ENCODE data around the gene ZBTB5.
A peak's percentile ranks its signal among the peaks of the same experiment; 100 is the strongest.
"Not testable (repeated sequence)": the region's sequence is repeated elsewhere in the genome, so short reads cannot be mapped to it uniquely, and the experiment has no call there.

The ZBTB5 gene

GRCh38 chr9:37486256-37486615, 21.0 kb upstream of the ZBTB5 start:
- DNase-seq: no peak

GRCh38 chr9:37485389-37486255, 20.4 kb upstream of the ZBTB5 start, which contains the start of gene POLR1E:
TSS of gene POLR1E (plus strand) at chr9:37485948. CDS start at chr9:37486048, 100 bp downstream.
- DNase-seq: peak; percentile 97

GRCh38 chr9:37480759-37481158, 15.5 kb upstream of the ZBTB5 start:
- no peak for DNase-seq

- DNase-seq: not testable (repeated sequence)
These were observed 12.9 kb upstream of the ZBTB5 start for GRCh38 chr9:37477987-37478619.

- DNase-seq: not testable (repeated sequence)
These were observed 12.2 kb upstream of the ZBTB5 start for GRCh38 chr9:37477443-37477842.

GRCh38 chr9:37476930-37477329, 11.7 kb upstream of the ZBTB5 start:
- DNase-seq: no peak

- DNase-seq: no peak
These were observed 9.2 kb upstream of the ZBTB5 start for GRCh38 chr9:37474438-37474837.

GRCh38 chr9:37473982-37474381, 8.7 kb upstream of the ZBTB5 start:
- DNase-seq: not testable (repeated sequence)

GRCh38 chr9:37471942-37472684, 6.9 kb upstream of the ZBTB5 start:
- DNase-seq: no peak

GRCh38 chr9:37468620-37469019, 3.4 kb upstream of the ZBTB5 start:
- DNase-seq: no peak

- DNase-seq: not testable (repeated sequence)
These were observed 2.3 kb upstream of the ZBTB5 start for GRCh38 chr9:37467530-37467929.

- DNase-seq: peak; percentile 38
These were observed 923 bp upstream of the ZBTB5 start for GRCh38 chr9:37466037-37466709.

GRCh38 chr9:37464426-37465248, 613 bp downstream of the ZBTB5 start:
- DNase-seq: peak; percentile 83

GRCh38 chr9:37464006-37464405, 1.2 kb downstream of the ZBTB5 start:
- no peak for DNase-seq

GRCh38 chr9:37456817-37457216, 8.4 kb downstream of the ZBTB5 start:
- DNase-seq: no peak

GRCh38 chr9:37455884-37456647, 9.2 kb downstream of the ZBTB5 start:
- DNase-seq: no peak

GRCh38 chr9:37454238-37454637, 11.0 kb downstream of the ZBTB5 start:
- no peak for DNase-seq

GRCh38 chr9:37453827-37454226, 11.4 kb downstream of the ZBTB5 start:
- DNase-seq: no peak

GRCh38 chr9:37452611-37453010, 12.6 kb downstream of the ZBTB5 start:
- DNase-seq: no peak

- no peak for DNase-seq
These were observed 13.6 kb downstream of the ZBTB5 start for GRCh38 chr9:37451628-37452027.
